RWPE2 (cell line): ENCODE measurements around the gene TMEM114.

ENCODE experiments used
- ATAC-seq: fragments of 200-7000 bp; cut with Tn5 transposase; 3 replicates; pipeline ENCODE4 v1.9.1; 2021; ENCODE audit warnings: low read depth
- DNase-seq: peaks from one replicate; pipeline ENCODE4 v3.0.0-alpha.2; 2020; ENCODE audit warnings: low spot score
- H3K27ac ChIP-seq: fragments of 450-650 bp; 2 replicates; pipeline ENCODE4 v1.5.1; 2017; ENCODE audit warnings: mild to moderate bottlenecking; ENCODE audit not compliant: poor library complexity, severe bottlenecking
- H3K27me3 ChIP-seq: fragments of 250-450 bp; sonication (Bioruptor Pico); 2 replicates; pipeline ENCODE4 v1.5.1; 2021; ENCODE audit warnings: mild to moderate bottlenecking, moderate library complexity; ENCODE audit not compliant: insufficient read depth, poor library complexity, severe bottlenecking
- H3K36me3 ChIP-seq: fragments of 250-450 bp; sonication (Bioruptor Pico); 2 replicates; pipeline ENCODE4 v1.5.1; 2020; ENCODE audit warnings: low read depth, mild to moderate bottlenecking, moderate library complexity
- H3K4me1 ChIP-seq: fragments of 250-450 bp; sonication (Bioruptor Pico); 2 replicates; pipeline ENCODE4 v1.5.1; 2021; ENCODE audit warnings: mild to moderate bottlenecking, moderate library complexity; ENCODE audit not compliant: insufficient read depth, poor library complexity, severe bottlenecking
- H3K4me3 ChIP-seq: fragments of 250-450 bp; sonication (Bioruptor Pico); 2 replicates; pipeline ENCODE4 v1.5.1; 2021; ENCODE audit warnings: mild to moderate bottlenecking, moderate library complexity; ENCODE audit not compliant: severe bottlenecking
- H3K9me3 ChIP-seq: fragments of 250-450 bp; sonication (Bioruptor Pico); 2 replicates; pipeline ENCODE4 v1.5.1; 2021; ENCODE audit warnings: mild to moderate bottlenecking, moderate library complexity; ENCODE audit not compliant: severe bottlenecking
- TF ChIP-seq, protein P1 (sequence below): fragments of 450-650 bp; IDR thresholded peaks from one replicate; pipeline ENCODE4 v1.5.1; 2017; ENCODE audit warnings: mild to moderate bottlenecking, moderate library complexity; ENCODE audit not compliant: poor library complexity, severe bottlenecking

Gene TMEM114

DNA sequence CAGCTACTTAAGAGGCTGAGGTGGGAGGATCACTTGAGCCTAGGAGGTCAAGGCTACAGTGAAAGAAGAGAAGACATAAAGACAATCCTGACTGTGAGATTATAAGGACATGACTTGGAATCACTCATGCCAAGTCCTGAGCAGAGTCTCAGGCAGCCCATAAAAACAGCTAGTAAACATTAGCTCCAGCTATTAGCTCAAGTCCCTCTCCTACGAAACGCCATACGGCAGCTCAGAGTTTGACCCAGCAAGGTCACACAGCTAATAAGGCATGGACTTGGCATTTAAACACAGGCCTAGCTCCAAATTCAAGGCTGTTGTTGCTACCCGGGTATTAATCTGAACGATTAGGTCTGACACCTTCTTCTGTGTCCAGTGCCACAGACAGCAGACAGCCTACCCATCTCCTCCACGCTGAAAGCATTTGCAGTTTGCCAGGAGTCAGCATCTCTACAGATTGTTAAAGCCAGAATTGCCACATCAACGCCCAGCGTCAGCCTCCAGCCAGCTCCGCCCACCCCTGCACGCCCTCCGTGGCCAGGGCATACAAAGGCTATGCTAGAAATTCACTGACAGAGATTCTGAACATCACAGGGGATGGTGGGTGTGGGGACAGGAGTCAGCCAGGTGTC is 9.9 kb upstream of the TMEM114 start:
- H3K27ac ChIP-seq: no peak overlapping the region
- no peak for ATAC-seq
- TF ChIP-seq, protein P1, sequence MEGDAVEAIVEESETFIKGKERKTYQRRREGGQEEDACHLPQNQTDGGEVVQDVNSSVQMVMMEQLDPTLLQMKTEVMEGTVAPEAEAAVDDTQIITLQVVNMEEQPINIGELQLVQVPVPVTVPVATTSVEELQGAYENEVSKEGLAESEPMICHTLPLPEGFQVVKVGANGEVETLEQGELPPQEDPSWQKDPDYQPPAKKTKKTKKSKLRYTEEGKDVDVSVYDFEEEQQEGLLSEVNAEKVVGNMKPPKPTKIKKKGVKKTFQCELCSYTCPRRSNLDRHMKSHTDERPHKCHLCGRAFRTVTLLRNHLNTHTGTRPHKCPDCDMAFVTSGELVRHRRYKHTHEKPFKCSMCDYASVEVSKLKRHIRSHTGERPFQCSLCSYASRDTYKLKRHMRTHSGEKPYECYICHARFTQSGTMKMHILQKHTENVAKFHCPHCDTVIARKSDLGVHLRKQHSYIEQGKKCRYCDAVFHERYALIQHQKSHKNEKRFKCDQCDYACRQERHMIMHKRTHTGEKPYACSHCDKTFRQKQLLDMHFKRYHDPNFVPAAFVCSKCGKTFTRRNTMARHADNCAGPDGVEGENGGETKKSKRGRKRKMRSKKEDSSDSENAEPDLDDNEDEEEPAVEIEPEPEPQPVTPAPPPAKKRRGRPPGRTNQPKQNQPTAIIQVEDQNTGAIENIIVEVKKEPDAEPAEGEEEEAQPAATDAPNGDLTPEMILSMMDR: no peak
- H3K4me3 ChIP-seq: no peak overlapping the region
- no peak for DNase-seq
- H3K9me3 ChIP-seq: peaks cover 9% of the 10 kb centered on the region
- H3K36me3 ChIP-seq: no peaks in the 10 kb centered on the region
- H3K4me1 ChIP-seq: no peaks in the 10 kb centered on the region
- H3K27me3 ChIP-seq: no peaks in the 10 kb centered on the region

GRCh38 chr16:8596581-8596980 is 6.3 kb upstream of the TMEM114 start:
- TF ChIP-seq, protein P1: no peak
- ATAC-seq (no peak), DNase-seq (no peak)
- H3K27ac ChIP-seq: no peak overlapping the region
- no peaks in the 10 kb centered on the region for H3K36me3 ChIP-seq
- peaks cover 11% of the 10 kb centered on the region for H3K4me1 ChIP-seq
- H3K27me3 ChIP-seq: no peaks in the 10 kb centered on the region
- H3K4me3 ChIP-seq: no peak overlapping the region
- H3K9me3 ChIP-seq: peaks cover 7% of the 10 kb centered on the region

DNA sequence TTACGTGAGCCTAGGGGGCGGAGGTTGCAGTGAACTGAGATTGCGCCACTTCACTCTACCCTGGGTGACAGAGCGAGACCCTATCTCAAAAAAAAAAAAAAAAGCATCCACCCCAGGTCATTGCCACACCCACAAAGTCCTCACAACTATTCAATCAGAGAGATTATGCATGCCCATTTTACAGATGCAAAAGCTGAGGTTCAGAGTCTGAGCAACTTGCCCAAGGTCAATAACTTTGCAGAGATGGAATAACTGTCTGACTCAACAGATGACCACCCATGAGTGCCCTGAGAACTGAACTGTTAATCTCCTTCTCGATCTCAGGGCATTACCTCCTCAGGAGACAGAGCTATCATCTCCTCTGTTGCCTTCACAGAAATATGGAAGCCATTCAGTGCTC is 5.5 kb upstream of the TMEM114 start:
- DNase-seq (no peak), ATAC-seq (no peak)
- no peak overlapping the region for H3K27ac ChIP-seq
- H3K4me3 ChIP-seq: no peak overlapping the region
- TF ChIP-seq, protein P1: no peak
- H3K4me1 ChIP-seq: peaks cover 11% of the 10 kb centered on the region
- H3K9me3 ChIP-seq: peaks cover 7% of the 10 kb centered on the region
- peaks cover 1% of the 10 kb centered on the region for H3K27me3 ChIP-seq
- H3K36me3 ChIP-seq: no peaks in the 10 kb centered on the region

GRCh38 chr16:8594149-8594666 is 3.9 kb upstream of the TMEM114 start:
- H3K36me3 ChIP-seq: no peaks in the 10 kb centered on the region
- DNase-seq: no peak

More at GRCh38 chr16:8594149-8594666, 3.9 kb upstream of the TMEM114 start:
- H3K27ac ChIP-seq: peak overlapping the region; percentile 33
- no peak overlapping the region for H3K4me3 ChIP-seq
- H3K9me3 ChIP-seq: peaks cover 7% of the 10 kb centered on the region
- TF ChIP-seq, protein P1: no peak
- peaks cover 11% of the 10 kb centered on the region for H3K4me1 ChIP-seq
- peaks cover 17% of the 10 kb centered on the region for H3K27me3 ChIP-seq
- ATAC-seq: peak; percentile 81
